ENCODE results near the gene SLC2A6.

Gene SLC2A6

GRCh38 chr9:133495327-133496293 lies 16.7 kb upstream of the SLC2A6 start:
- no peak for DNase-seq

- DNase-seq, result no peak
Measured at GRCh38 chr9:133494636-133495326, 15.9 kb upstream of the SLC2A6 start.

- no peak for DNase-seq
Measured at GRCh38 chr9:133493845-133494540, 15.1 kb upstream of the SLC2A6 start.

- DNase-seq, result no peak
Measured at GRCh38 chr9:133493428-133493827, 14.5 kb upstream of the SLC2A6 start.

GRCh38 chr9:133492061-133493021 lies 13.4 kb upstream of the SLC2A6 start:
- no peak for DNase-seq

- no peak for DNase-seq
Measured at GRCh38 chr9:133491656-133491925, 12.7 kb upstream of the SLC2A6 start.

- DNase-seq, result no peak
Measured at GRCh38 chr9:133490865-133491655, 12.2 kb upstream of the SLC2A6 start.

- no peak for DNase-seq
Measured at GRCh38 chr9:133490201-133490681, 11.3 kb upstream of the SLC2A6 start.

- DNase-seq, result no peak
Measured at GRCh38 chr9:133489253-133490190, 10.6 kb upstream of the SLC2A6 start.

- no peak for DNase-seq
Measured at GRCh38 chr9:133488686-133489252, 9.9 kb upstream of the SLC2A6 start.

- no peak for DNase-seq
Measured at GRCh38 chr9:133487331-133487725, 8.4 kb upstream of the SLC2A6 start.

- no peak for DNase-seq
Measured at GRCh38 chr9:133485531-133486260, 6.8 kb upstream of the SLC2A6 start.

- no peak for DNase-seq
Measured at GRCh38 chr9:133484671-133485437, 6.0 kb upstream of the SLC2A6 start.

GRCh38 chr9:133483611-133484010 lies 4.7 kb upstream of the SLC2A6 start:
- DNase-seq, result no peak

GRCh38 chr9:133477992-133478850 lies 678 bp downstream of the SLC2A6 start:
- DNase-seq, result no peak

- no peak for DNase-seq
Measured at GRCh38 chr9:133477461-133477860, 1.4 kb downstream of the SLC2A6 start.

GRCh38 chr9:133476941-133477340 lies 2.0 kb downstream of the SLC2A6 start:
- DNase-seq, result no peak

Data from SIG-M5 (cell line).